Measurements from ENCODE around the gene MTHFD1L.
"Not testable (repeated sequence)": the region's sequence is repeated elsewhere in the genome, so short reads cannot be mapped to it uniquely, and the experiment has no call there.

MTHFD1L gene

DNA sequence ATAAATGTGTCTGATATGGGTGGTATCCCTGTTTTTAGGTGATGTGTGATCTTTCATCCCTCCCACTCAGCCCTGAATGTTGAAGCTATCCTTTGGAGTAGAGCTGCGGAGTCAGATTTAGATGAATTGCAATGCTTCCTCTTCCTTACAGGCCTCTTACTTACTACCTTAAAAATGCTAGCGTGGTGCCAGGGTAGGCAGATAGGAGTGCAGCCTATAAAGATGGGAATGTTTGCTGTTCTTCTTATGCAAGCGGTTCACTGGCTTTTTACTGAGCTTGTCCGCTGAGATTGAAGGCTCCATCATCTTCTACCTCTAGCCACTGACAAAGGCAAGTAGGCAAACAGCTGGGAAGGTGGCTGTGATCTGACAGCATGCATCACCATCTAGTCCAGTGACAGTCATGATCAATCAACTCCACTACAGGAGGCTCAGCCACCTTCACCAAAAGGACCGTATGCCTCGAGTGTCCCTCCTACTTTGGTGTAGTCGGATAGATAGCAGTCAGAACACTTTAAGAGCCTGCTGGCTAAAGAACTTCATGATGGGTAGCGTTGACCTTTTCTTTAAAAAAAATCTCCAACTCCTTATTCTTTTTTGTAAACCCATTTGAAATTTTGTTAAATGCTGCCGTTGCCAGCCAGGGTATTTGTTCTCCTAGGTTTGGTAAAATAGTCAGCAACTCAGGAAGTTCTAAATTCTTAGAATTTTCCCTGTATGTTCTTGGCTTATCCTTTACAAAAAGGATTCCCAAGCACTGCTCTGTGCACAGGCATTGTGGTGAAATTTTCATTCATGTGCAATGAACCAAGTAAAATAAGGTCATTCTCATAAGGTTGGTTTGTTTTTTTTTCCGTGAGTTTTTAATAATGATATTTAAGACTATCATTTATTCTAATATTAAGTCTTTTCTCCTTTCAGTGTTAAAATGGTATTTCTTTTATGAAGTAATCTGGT, 169.6 kb downstream of the MTHFD1L start:
- TF ChIP-seq, protein P1, sequence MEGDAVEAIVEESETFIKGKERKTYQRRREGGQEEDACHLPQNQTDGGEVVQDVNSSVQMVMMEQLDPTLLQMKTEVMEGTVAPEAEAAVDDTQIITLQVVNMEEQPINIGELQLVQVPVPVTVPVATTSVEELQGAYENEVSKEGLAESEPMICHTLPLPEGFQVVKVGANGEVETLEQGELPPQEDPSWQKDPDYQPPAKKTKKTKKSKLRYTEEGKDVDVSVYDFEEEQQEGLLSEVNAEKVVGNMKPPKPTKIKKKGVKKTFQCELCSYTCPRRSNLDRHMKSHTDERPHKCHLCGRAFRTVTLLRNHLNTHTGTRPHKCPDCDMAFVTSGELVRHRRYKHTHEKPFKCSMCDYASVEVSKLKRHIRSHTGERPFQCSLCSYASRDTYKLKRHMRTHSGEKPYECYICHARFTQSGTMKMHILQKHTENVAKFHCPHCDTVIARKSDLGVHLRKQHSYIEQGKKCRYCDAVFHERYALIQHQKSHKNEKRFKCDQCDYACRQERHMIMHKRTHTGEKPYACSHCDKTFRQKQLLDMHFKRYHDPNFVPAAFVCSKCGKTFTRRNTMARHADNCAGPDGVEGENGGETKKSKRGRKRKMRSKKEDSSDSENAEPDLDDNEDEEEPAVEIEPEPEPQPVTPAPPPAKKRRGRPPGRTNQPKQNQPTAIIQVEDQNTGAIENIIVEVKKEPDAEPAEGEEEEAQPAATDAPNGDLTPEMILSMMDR (conservative IDR thresholded peaks at IDR 0.05): no peak
- peak overlapping the region; percentile 43 for H3K27ac ChIP-seq

DNA sequence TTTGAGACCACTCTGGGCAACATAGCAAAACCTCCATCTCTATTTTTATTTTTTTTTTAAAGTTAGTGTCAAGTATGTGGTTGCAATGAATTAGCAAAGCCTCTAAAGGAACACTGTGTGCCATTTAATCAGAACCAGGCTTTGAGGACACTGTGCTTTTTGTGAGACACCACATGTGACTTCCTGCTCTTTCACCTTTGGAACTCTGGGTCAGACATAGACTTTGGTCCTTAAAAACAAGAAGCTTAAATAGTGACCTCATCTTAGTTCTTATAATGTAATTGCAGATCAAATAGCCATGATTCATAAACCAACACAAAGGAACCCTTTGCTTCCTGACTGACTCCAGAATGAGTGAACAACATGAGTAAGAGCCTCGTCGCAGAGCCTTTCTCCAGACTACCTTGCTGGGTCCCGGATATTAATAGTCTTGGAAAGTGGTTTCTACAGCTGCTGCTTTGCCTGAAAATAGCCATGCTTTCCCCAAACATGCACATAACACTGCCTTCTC, 170.8 kb downstream of the MTHFD1L start:
- H3K27ac ChIP-seq: not testable (repeated sequence)

DNA sequence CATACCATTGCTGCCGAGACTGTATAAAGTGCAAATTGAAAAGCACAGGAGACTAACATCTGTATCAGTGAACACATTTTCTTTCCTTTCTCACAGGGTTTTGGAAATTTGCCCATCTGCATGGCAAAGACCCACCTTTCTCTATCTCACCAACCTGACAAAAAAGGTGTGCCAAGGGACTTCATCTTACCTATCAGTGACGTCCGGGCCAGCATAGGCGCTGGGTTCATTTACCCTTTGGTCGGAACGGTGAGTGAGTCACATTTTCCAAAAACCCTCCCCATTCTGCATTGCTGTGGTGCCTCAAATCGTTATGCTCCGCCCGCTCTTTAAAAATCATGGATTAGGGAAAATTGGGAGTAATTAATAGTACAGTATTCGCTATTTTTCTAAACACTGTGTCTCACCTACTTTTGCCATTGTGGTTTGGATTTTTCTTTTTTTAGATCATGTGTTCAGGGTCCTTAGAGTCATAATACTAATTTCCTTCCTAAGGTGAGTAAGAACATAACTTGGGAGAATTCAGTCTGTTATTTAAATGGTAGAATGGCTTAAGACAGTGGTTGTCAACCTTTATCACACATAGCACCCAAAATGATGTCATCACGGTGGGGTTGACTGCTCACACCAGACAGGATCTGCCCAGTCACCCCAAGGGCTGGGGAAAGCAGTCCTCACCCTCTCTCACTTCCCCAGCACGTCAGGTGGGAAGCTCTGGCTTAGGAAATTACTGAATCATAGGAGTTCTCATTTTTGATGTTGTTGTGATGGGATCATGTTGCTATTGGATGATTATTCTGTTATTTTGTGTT, 171.6 kb downstream of the MTHFD1L start:
- no peak overlapping the region for H3K27ac ChIP-seq
- TF ChIP-seq, protein P1 (conservative IDR thresholded peaks at IDR 0.05): no peak

DNA sequence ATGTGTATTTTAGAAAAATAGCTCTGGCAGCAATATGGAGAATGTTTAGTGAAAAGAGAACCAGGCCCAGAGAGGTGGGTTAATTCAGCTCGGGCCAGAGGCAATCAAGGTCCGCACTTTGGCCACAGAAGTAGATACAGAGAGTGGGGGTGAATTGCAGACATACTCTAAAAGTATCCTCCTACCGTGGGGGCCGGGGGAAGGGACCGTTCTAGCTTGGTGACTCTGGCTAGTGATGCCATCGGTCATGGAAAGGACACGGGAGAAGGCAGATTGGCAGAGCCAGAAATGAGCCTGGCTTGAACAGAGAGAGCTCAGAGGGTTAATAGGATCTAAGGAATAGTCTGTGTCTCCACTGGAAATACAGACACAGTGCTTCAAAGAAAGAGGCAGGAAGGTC, 173.1 kb downstream of the MTHFD1L start:
- no peak overlapping the region for H3K27ac ChIP-seq
- TF ChIP-seq, protein P1 (conservative IDR thresholded peaks at IDR 0.05): no peak

DNA sequence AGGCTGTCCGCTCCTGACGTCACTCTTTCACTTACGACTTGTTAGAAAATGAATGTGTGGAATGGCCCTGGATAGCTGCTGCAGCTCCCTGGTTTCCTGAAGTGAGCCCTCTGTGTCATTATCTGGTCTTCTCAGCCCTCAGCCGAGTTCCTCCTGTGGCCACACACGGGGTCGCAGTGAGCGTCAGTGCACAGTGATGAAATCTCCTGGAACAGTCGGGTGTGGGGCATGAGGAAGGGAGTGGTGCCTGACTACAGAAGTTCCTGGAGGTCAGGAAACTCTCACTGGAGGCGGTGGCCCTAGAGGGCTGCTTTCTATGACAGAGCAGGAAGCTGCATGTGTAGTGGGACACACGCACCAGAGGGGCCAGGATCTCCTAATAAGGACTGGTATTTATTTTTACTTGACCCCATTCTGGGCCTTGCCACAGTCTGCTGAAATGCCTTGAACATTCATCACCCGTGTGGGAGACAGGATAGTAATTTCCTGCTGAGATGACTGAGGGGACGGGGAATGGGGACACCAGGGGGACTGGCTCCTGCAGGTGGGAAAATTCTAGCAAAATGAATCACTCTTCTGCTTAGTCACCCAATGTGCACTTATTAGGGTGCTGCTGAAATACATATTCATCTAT, 175.5 kb downstream of the MTHFD1L start:
- H3K27ac ChIP-seq: not testable (repeated sequence)

DNA sequence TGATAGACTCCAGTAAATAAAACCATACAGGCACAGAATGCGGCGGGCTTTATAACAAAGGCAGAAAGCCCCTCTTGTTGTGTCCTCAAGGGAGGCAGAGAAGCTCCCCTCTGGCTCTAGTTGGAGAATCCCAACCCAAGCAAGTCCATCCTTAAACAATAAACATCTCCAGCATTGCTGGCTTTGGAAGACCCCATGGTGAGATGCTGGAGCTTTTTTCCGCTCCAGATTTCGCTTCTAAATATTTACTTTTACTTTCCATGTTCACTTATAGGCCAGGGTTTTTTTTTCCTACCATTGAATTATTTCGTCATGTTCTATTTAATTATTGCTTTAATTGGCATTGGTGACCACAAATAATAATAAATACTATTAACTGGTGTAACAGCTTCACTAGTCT, 176.2 kb downstream of the MTHFD1L start:
- no peak overlapping the region for H3K27ac ChIP-seq
- TF ChIP-seq, protein P1 (conservative IDR thresholded peaks at IDR 0.05): no peak

DNA sequence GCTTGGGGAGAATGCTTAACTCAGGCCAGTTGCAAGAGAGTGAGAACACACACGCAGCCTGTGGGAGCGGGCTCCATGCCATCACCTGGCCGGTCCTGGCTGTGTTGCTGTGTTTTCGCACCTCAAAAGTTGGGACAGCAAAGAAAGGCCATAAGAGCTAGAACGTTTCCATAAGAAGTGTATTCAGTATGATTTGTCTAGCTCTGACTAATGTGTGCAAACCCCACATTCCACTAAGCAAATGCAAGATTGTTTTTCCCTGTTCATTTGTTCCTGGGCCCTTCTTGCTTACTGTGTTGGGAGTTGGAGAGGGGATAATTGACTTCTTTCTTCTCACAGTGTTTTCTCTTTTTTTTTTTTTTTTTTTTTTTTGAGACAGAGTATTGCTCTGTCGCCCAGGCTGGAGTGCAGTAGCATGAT, 177.4 kb downstream of the MTHFD1L start:
- not testable (repeated sequence) for H3K27ac ChIP-seq

DNA sequence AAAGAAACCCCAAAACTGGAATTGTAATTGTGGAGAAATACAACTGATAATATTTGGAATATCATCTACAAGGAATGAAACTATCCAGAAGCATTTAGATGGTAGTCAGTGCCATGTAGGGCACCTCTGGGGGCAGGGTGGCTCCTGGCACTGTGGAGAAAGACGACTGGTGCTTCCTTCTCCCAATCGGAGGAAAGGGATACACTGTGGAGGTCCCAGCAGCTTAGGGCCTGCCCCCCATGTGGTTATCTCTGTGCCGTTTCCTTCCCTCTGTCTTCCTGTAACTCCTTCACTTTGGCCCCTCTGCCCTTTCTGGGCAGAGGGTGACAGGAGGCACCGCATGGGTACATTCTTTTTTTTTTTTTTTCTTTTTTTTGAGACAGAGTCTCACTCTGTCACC, 178.4 kb downstream of the MTHFD1L start:
- TF ChIP-seq, protein P1 (conservative IDR thresholded peaks at IDR 0.05): no peak
- peak overlapping the region; percentile 81 for H3K27ac ChIP-seq
